GM12878 (cell line): ENCODE results near the gene DAZAP2. TPM values are rescaled to one million over a fixed set of nuclear protein-coding genes. Genes with fewer than 3 reads are reported as not detected.

ENCODE experiments used
- ATAC-seq: fragments of 200-7000 bp; cut with Tn5 transposase; 3 replicates; pipeline ENCODE4 v1.9.1; 2020; ENCODE audit warnings: mild to moderate bottlenecking, moderate library complexity
- BruUV-seq: library from RNA; stranded (reverse); fragments of 400-500 nt; replicated peaks from 2 replicates; lab custom pipeline; 2021; lab: Mats Ljungman, UMichigan
- CTCF ChIA-PET: fragments of 300-600 bp; sonication (Branson Sonifier 250); formaldehyde crosslinking; extraction: SDS; loops from one replicate; lab custom pipeline; 2021; ENCODE audit warnings: inconsistent platforms; lab: Yijun Ruan, JAX
- POLR2A ChIA-PET: fragments of 350-600 bp; formaldehyde crosslinking; extraction: SDS; loops from one replicate; lab custom pipeline; 2021; ENCODE audit warnings: inconsistent platforms; lab: Charles Lee
- RAD21 ChIA-PET: fragments of 300-600 bp; sonication (Branson Sonifier 250); formaldehyde crosslinking; loops from one replicate; lab custom pipeline; 2023; ENCODE audit warnings: antibody characterized with exemption; ENCODE audit not compliant: unreplicated experiment; lab: Charles Lee
- SMC1A ChIA-PET: fragments of 300-600 bp; sonication (Branson Sonifier 250); formaldehyde crosslinking; loops from one replicate; lab custom pipeline; 2023; ENCODE audit not compliant: unreplicated experiment, uncharacterized antibody; lab: Charles Lee
- DNase-seq: peaks from one replicate; pipeline ENCODE4 v3.0.0-alpha.2; 2011; ENCODE audit warnings: low read depth, low spot score
- FAIRE-seq: peaks from 3 replicates; lab custom pipeline; 2011; peaks lifted over from hg19 to GRCh38; lab: Jason Lieb, UNC
- H2AFZ ChIP-seq: 2 replicates; pipeline ENCODE4 v1.6.0; 2011; ENCODE audit warnings: low read depth, low read length, control low read depth; ENCODE audit not compliant: control insufficient read depth
- H3K27ac ChIP-seq: 2 replicates; pipeline ENCODE4 v1.5.1; 2011; ENCODE audit warnings: control low read depth; ENCODE audit not compliant: control insufficient read depth, insufficient read depth
- H3K27me3 ChIP-seq, 2 experiments: replicated peaks in 1 of 2; 2 replicates each; pipeline versions ENCODE4 v1.6.0 to v1.6.1; 2011; ENCODE audit warnings: low read length in 1 of 2; ENCODE audit not compliant: control insufficient read depth in 2 of 2, insufficient read depth in 2 of 2
- H3K36me3 ChIP-seq, 2 experiments: 2 replicates each; pipeline ENCODE4 v1.5.1; 2011; ENCODE audit warnings: low read length in 1 of 2; ENCODE audit not compliant: control insufficient read depth in 2 of 2, insufficient read depth in 2 of 2
- H3K4me1 ChIP-seq: 2 replicates; pipeline ENCODE4 v1.6.1; 2011; ENCODE audit warnings: mild to moderate bottlenecking, low read length, moderate library complexity, mixed read lengths; ENCODE audit not compliant: control insufficient read depth, insufficient read depth
- H3K4me2 ChIP-seq: 2 replicates; pipeline ENCODE4 v1.6.0; 2011; ENCODE audit warnings: control low read depth; ENCODE audit not compliant: control insufficient read depth, insufficient read depth
- H3K4me3 ChIP-seq: fragments of 200-600 bp; sonication (generic); 2 replicates; pipeline ENCODE4 v1.5.1; 2016
- H3K79me2 ChIP-seq: 2 replicates; pipeline ENCODE4 v1.6.0; 2011; ENCODE audit warnings: low read length; ENCODE audit not compliant: control insufficient read depth, insufficient read depth
- H3K9ac ChIP-seq: 2 replicates; pipeline ENCODE4 v1.8.0; 2011; ENCODE audit warnings: low read length, control low read depth, mixed read lengths; ENCODE audit not compliant: control insufficient read depth, insufficient read depth
- H3K9me3 ChIP-seq: replicated peaks from 3 replicates; pipeline ENCODE4 v1.5.1; 2011; ENCODE audit warnings: mild to moderate bottlenecking, low read length; ENCODE audit not compliant: control insufficient read depth, insufficient read depth
- H4K20me1 ChIP-seq: 2 replicates; pipeline ENCODE4 v1.6.0; 2011; ENCODE audit not compliant: control insufficient read depth, insufficient read depth
- ATF7 ChIP-seq: fragments of 450-650 bp; IDR thresholded peaks from 2 replicates; pipeline ENCODE4 v1.6.1; 2016; ENCODE audit warnings: low read depth, mild to moderate bottlenecking
- DPF2 ChIP-seq: fragments of 450-650 bp; IDR thresholded peaks from 2 replicates; pipeline ENCODE4 v1.6.1; 2017; ENCODE audit warnings: mild to moderate bottlenecking
- IKZF2 ChIP-seq, 2 experiments: fragments of 450-650 bp; IDR thresholded peaks; 2 replicates each; pipeline ENCODE4 v1.6.1; 2017; ENCODE audit warnings: mild to moderate bottlenecking in 2 of 2, moderate library complexity in 2 of 2
- MEF2A ChIP-seq: IDR thresholded peaks from 2 replicates; pipeline ENCODE4 v1.6.1; 2011; ENCODE audit warnings: low read depth, mild to moderate bottlenecking, low read length, moderate library complexity; ENCODE audit not compliant: insufficient read depth
- MLLT1 ChIP-seq: fragments of 450-650 bp; IDR thresholded peaks from 2 replicates; pipeline ENCODE4 v1.6.1; 2016; ENCODE audit warnings: mild to moderate bottlenecking
- POU2F2 ChIP-seq: IDR thresholded peaks from 3 replicates; pipeline ENCODE4 v1.6.1; 2011; ENCODE audit warnings: low read depth, mild to moderate bottlenecking, low read length, borderline replicate concordance
- RUNX3 ChIP-seq: IDR thresholded peaks from 2 replicates; pipeline ENCODE4 v1.6.1; 2012; ENCODE audit warnings: low read length, inconsistent platforms
- SMARCA5 ChIP-seq: fragments of 450-650 bp; IDR thresholded peaks from 2 replicates; pipeline ENCODE4 v1.6.1; 2017; ENCODE audit warnings: mild to moderate bottlenecking
- SREBF2 ChIP-seq: IDR thresholded peaks from 2 replicates; pipeline ENCODE4 v1.6.1; 2012; ENCODE audit warnings: mild to moderate bottlenecking, low read length
- TBL1XR1 ChIP-seq: IDR thresholded peaks from 2 replicates; pipeline ENCODE4 v1.6.1; 2012; ENCODE audit warnings: low read depth, low read length, improper control_type of control experiment
- TCF7 ChIP-seq: IDR thresholded peaks from 2 replicates; pipeline ENCODE4 v1.6.1; 2014; ENCODE audit warnings: antibody characterized with exemption, borderline replicate concordance
- WGBS: methylation state at CpG from one replicate; pipeline ENCODE4 v1.1.6; 2016; ENCODE audit warnings: low lambda C conversion rate; ENCODE audit not compliant: insufficient replicate concordance, insufficient coverage; ENCODE audit errors: missing lambda C conversion rate; 5-methylcytosine and 5-hydroxymethylcytosine counted together
- in situ Hi-C: fragments of 300-500 bp; cut with MboI; formaldehyde crosslinking; loops from 9 replicates; pipeline ENCODE4 v1.14.3; 2018; ENCODE audit warnings: mixed read lengths
- intact Hi-C: fragments of 100-400 bp; cut with micrococcal nuclease; formaldehyde crosslinking; loops from one replicate; pipeline ENCODE4 v1.14.2; 2022; ENCODE audit not compliant: unreplicated experiment
- polyA plus RNA-seq, 11 experiments: library from polyadenylated mRNA; depleted of rRNA in 4 of 11; unstranded in 6 of 11; stranded (reverse) in 5 of 11; fragments of >200 nt; fragmentation: Nextera tagmentation in 4 of 11; fragmentation: Illumina TruSeq in 1 of 11; extraction: Ambion mirVana in 4 of 11; extraction: Trizol in 1 of 11; gene quantifications; 1 replicate in 1 of 11; 2 replicates in 10 of 11; pipeline versions ENCODE4 v1.2.1 to v1.2.3, GENCODE V29; 2011 to 2016; ENCODE audit warnings: inconsistent platforms in 2 of 11, missing spikeins in 2 of 11, low read depth in 1 of 11
- total RNA-seq, 4 experiments: library from RNA; depleted of rRNA in 3 of 4; stranded (reverse); fragments of >200 nt in 3 of 4; fragmentation: Illumina TruSeq in 1 of 4; extraction: Trizol in 1 of 4; gene quantifications; 2 replicates each; pipeline versions ENCODE4 v1.2.1 to v1.2.3, GENCODE V29; 2013 to 2021

The DAZAP2 gene
- total and polyA plus RNA-seq, 10 of the 15 experiments (the other 5 are each of a cell fraction or from before 2014, with no cell fraction given), result 71.0 to 267 (median 158) TPM

- H3K36me3 ChIP-seq, result no peaks in the 10 kb centered on the region
- TF ChIP-seq TBL1XR1, result no peak
- TF ChIP-seq, all 136 proteins: peak for 0
- ChIA-PET POLR2A (interaction anchor here (0.7 kb wide), 1 partner anchor 61 kb away, joined by 5 read pairs; no protein-coding TSS in a partner anchor), RAD21 (interaction anchor here (4.0 kb wide), 1 partner anchor 77 kb away, joined by 28 read pairs; no protein-coding TSS in a partner anchor), SMC1A (interaction anchor here (1.8 to 4.2 kb wide), 2 partner anchors 29 to 76 kb away, joined by 4 to 56 read pairs; no protein-coding TSS in a partner anchor), CTCF (interaction anchor here (1.1 to 4.5 kb wide), 3 partner anchors 12 to 77 kb away, joined by 3 to 93 read pairs (median 29); no protein-coding TSS in a partner anchor)
- DNase-seq (no peak), FAIRE-seq (no peak), ATAC-seq (no peak)
- Histone ChIP-seq H2AFZ (no peak overlapping the region), H3K4me1 (no peaks in the 10 kb centered on the region), H3K27ac (no peak overlapping the region), H3K4me3 (no peak overlapping the region), H3K9ac (no peak overlapping the region), H3K9me3 (no peaks in the 10 kb centered on the region), H3K4me2 (no peak overlapping the region), H3K79me2 (no peaks in the 10 kb centered on the region), H3K27me3 (peaks cover 1 to 4% of the 10 kb centered on the region in 2 experiments; a peak in 2 of 4 replicates), H4K20me1 (no peaks in the 10 kb centered on the region)
- no TSS peak for BruUV-seq
- intact Hi-C loops (no loop called here), in situ Hi-C loops (no loop called here)
- 99% methylated on average over 5 of the region's 5 CpGs for WGBS
These were observed 25.7 kb downstream of the DAZAP2 start for GRCh38 chr12:51264297-51264696.

GRCh38 chr12:51265024-51265423, 26.4 kb downstream of the DAZAP2 start:
- peak; percentile 24 for DNase-seq
- BruUV-seq, result no TSS peak
- H3K79me2 ChIP-seq, result no peaks in the 10 kb centered on the region
- CTCF ChIA-PET, result interaction anchor here (4.5 kb wide), 1 partner anchor 13 kb away, joined by 29 read pairs; no protein-coding TSS in a partner anchor
- intact Hi-C loops, result no loop called here
- H3K4me2 ChIP-seq, result no peak overlapping the region; the same call in 1 of the 2 replicates
- SMC1A ChIA-PET, result interaction anchor here (4.2 kb wide), 1 partner anchor 75 kb away, joined by 56 read pairs; no protein-coding TSS in a partner anchor
- no peak overlapping the region for H2AFZ ChIP-seq
- H3K4me1 ChIP-seq, result no peaks in the 10 kb centered on the region
- no peak overlapping the region for H3K4me3 ChIP-seq
- in situ Hi-C loops, result loop anchor here (5.0 kb wide), 1 partner anchor 77 kb away; no protein-coding TSS in a partner anchor
- peak; percentile 71 for FAIRE-seq
- H3K9ac ChIP-seq, result no peak overlapping the region
- peak; percentile 83 for ATAC-seq
- POLR2A ChIA-PET, result no interaction called here
- TF ChIP-seq SREBF2, result no peak
- TF ChIP-seq TCF7, result 0 out of 2 replicates have a peak, but pooled peaks have one; percentile 27
- peak; percentile 72; the same call in 1 of the 3 replicates for TF ChIP-seq POU2F2
- TF ChIP-seq ATF7, result peak; percentile 60
- peak; percentile 20; the same call in 1 of the 2 replicates for TF ChIP-seq DPF2
- peak; percentile 75 for TF ChIP-seq RUNX3
- TF ChIP-seq MLLT1, result 0 out of 2 replicates have a peak, but pooled peaks have one; percentile 37
- TF ChIP-seq MEF2A, result no peak
- peak in 1 of 2 experiments; percentile 43; a peak in 1 of 4 replicates for TF ChIP-seq IKZF2 (IDR thresholded peaks at IDR 0.05)
- 0 out of 2 replicates have a peak, but pooled peaks have one; percentile 16 for TF ChIP-seq SMARCA5
- peaks cover 1 to 6% of the 10 kb centered on the region in 2 experiments; a peak in 2 of 4 replicates for H3K27me3 ChIP-seq
- H3K9me3 ChIP-seq, result no peaks in the 10 kb centered on the region
- H4K20me1 ChIP-seq, result no peaks in the 10 kb centered on the region
- RAD21 ChIA-PET, result no interaction called here
- H3K27ac ChIP-seq, result no peak overlapping the region
- H3K36me3 ChIP-seq, result no peaks in the 10 kb centered on the region
